Nephron (organoid): Measurements from ENCODE around the gene DHX38.

Experiments
- H3K27ac Mint-ChIP-seq, 3 experiments: 2 replicates each; pipeline ENCODE4 v1.8.0; 2020; ENCODE audit warnings: mixed read lengths in 3 of 3, mild to moderate bottlenecking in 2 of 3, moderate library complexity in 1 of 3
- H3K27me3 Mint-ChIP-seq: 2 replicates; pipeline ENCODE4 v1.8.0; 2021; ENCODE audit warnings: low read depth, mild to moderate bottlenecking, moderate library complexity, mixed read lengths
- H3K36me3 Mint-ChIP-seq: 2 replicates; pipeline ENCODE4 v1.8.0; 2020; ENCODE audit warnings: low read depth, mixed read lengths
- H3K4me1 Mint-ChIP-seq: 2 replicates; pipeline ENCODE4 v1.8.0; 2020; ENCODE audit warnings: mixed read lengths
- H3K4me3 Mint-ChIP-seq, 3 experiments: 2 replicates each; pipeline ENCODE4 v1.8.0; 2020; ENCODE audit warnings: mild to moderate bottlenecking in 3 of 3, mixed read lengths in 3 of 3, moderate library complexity in 2 of 3
- H3K9me3 Mint-ChIP-seq: 2 replicates; pipeline ENCODE4 v1.8.0; 2020; ENCODE audit warnings: mixed read lengths
- CTCF ChIP-seq, 3 experiments: fragments of 200-600 bp; sonication (generic); IDR thresholded peaks; one replicate each; pipeline ENCODE4 v1.5.0; 2021; ENCODE audit warnings: antibody characterized with exemption in 3 of 3; ENCODE audit not compliant: unreplicated experiment in 3 of 3

DHX38 gene

GRCh38 chr16:72126429-72126765, 32.8 kb downstream of the DHX38 start:
- TF ChIP-seq CTCF (IDR thresholded peaks at IDR 0.05; ENCODE audit: unreplicated experiment in 3 of 3) = no peak
- Mint-ChIP-seq H3K27ac (peak overlapping the region in 1 of 3 experiments; percentile 6), H3K36me3 (no peaks in the 10 kb centered on the region)

GRCh38 chr16:72128701-72129100, 35.1 kb downstream of the DHX38 start:
- Mint-ChIP-seq H3K27me3 (no peaks in the 10 kb centered on the region), H3K36me3 (no peaks in the 10 kb centered on the region), H3K9me3 (no peaks in the 10 kb centered on the region), H3K4me1 (peaks cover 8% of the 10 kb centered on the region), H3K4me3 (no peak overlapping the region), H3K27ac (no peak overlapping the region)
- TF ChIP-seq CTCF (IDR thresholded peaks at IDR 0.05; ENCODE audit: unreplicated experiment in 3 of 3) = no peak

More at GRCh38 chr16:72126429-72126765, 32.8 kb downstream of the DHX38 start:
- H3K27me3 Mint-ChIP-seq = no peaks in the 10 kb centered on the region
- H3K4me1 Mint-ChIP-seq = peaks cover 8% of the 10 kb centered on the region
- no peak overlapping the region for H3K4me3 Mint-ChIP-seq
- no peaks in the 10 kb centered on the region for H3K9me3 Mint-ChIP-seq

- Mint-ChIP-seq H3K27ac (peak overlapping the region in 1 of 3 experiments; percentile 53), H3K4me1 (peaks cover 3% of the 10 kb centered on the region)
These were observed 36.5 kb downstream of the DHX38 start for GRCh38 chr16:72129976-72130656.

GRCh38 chr16:72131036-72131435, 37.4 kb downstream of the DHX38 start:
- Mint-ChIP-seq H3K27me3 (no peaks in the 10 kb centered on the region), H3K27ac (peak overlapping the region in 1 of 3 experiments; percentile 44), H3K4me1 (no peaks in the 10 kb centered on the region), H3K9me3 (no peaks in the 10 kb centered on the region), H3K4me3 (no peak overlapping the region), H3K36me3 (no peaks in the 10 kb centered on the region)
- no peak for TF ChIP-seq CTCF (IDR thresholded peaks at IDR 0.05; ENCODE audit: unreplicated experiment in 3 of 3)

More at GRCh38 chr16:72129976-72130656, 36.5 kb downstream of the DHX38 start:
- TF ChIP-seq CTCF (IDR thresholded peaks at IDR 0.05; ENCODE audit: unreplicated experiment in 3 of 3) = no peak
- H3K27me3 Mint-ChIP-seq = no peaks in the 10 kb centered on the region
- H3K4me3 Mint-ChIP-seq = no peak overlapping the region
- no peaks in the 10 kb centered on the region for H3K36me3 Mint-ChIP-seq
- H3K9me3 Mint-ChIP-seq = no peaks in the 10 kb centered on the region

- Mint-ChIP-seq H3K4me3 (no peak overlapping the region), H3K27me3 (no peaks in the 10 kb centered on the region), H3K9me3 (no peaks in the 10 kb centered on the region), H3K36me3 (no peaks in the 10 kb centered on the region), H3K4me1 (no peaks in the 10 kb centered on the region), H3K27ac (no peak overlapping the region)
- no peak for TF ChIP-seq CTCF (IDR thresholded peaks at IDR 0.05; ENCODE audit: unreplicated experiment in 3 of 3)
These were observed 39.1 kb downstream of the DHX38 start for GRCh38 chr16:72132726-72133125.

GRCh38 chr16:72134507-72134906, 40.9 kb downstream of the DHX38 start:
- H3K9me3 Mint-ChIP-seq = no peaks in the 10 kb centered on the region
- no peak overlapping the region for H3K4me3 Mint-ChIP-seq
- H3K27ac Mint-ChIP-seq = no peak overlapping the region
- no peaks in the 10 kb centered on the region for H3K4me1 Mint-ChIP-seq
- no peak for TF ChIP-seq CTCF (IDR thresholded peaks at IDR 0.05; ENCODE audit: unreplicated experiment in 3 of 3)
- no peaks in the 10 kb centered on the region for H3K36me3 Mint-ChIP-seq
- no peaks in the 10 kb centered on the region for H3K27me3 Mint-ChIP-seq
